MG63 (cell line): ENCODE data around the gene F7. TPM values are rescaled to one million over a fixed set of nuclear protein-coding genes. Genes with fewer than 3 reads are reported as not detected.
"Not testable (repeated sequence)": the region's sequence is repeated elsewhere in the genome, so short reads cannot be mapped to it uniquely, and the experiment has no call there.

Experiments
- DNase-seq: peaks from one replicate; pipeline ENCODE4 v3.0.0-alpha.2; 2020
- H3K27me3 ChIP-seq: fragments of 250-450 bp; sonication (Bioruptor Pico); 2 replicates; pipeline ENCODE4 v1.5.1; 2020; ENCODE audit warnings: mild to moderate bottlenecking, moderate library complexity
- H3K36me3 ChIP-seq: fragments of 250-450 bp; sonication (Bioruptor Pico); 2 replicates; pipeline ENCODE4 v1.5.1; 2020; ENCODE audit warnings: mild to moderate bottlenecking, moderate library complexity
- H3K4me3 ChIP-seq: fragments of 250-450 bp; sonication (Bioruptor Pico); 2 replicates; pipeline ENCODE4 v1.5.1; 2020; ENCODE audit warnings: mild to moderate bottlenecking, moderate library complexity
- H3K9me3 ChIP-seq: fragments of 250-450 bp; sonication (Bioruptor Pico); 2 replicates; pipeline ENCODE4 v1.5.1; 2020; ENCODE audit warnings: mild to moderate bottlenecking, moderate library complexity
- total RNA-seq: library from RNA; depleted of rRNA; stranded (reverse); fragments of >200 nt; shearing (Covaris generic); gene quantifications from 2 replicates; pipeline ENCODE4 v1.2.3, GENCODE V29; 2014; ENCODE audit warnings: low replicate concordance

The F7 gene
- total RNA-seq, 1 experiment from 2014 or later = not detected

GRCh38 chr13:113105921-113106452, 396 bp downstream of the F7 start:
- Histone ChIP-seq H3K36me3 (no peaks in the 10 kb centered on the region), H3K9me3 (no peaks in the 10 kb centered on the region)

GRCh38 chr13:113106711-113107351, 1.2 kb downstream of the F7 start:
- Histone ChIP-seq H3K36me3 (no peaks in the 10 kb centered on the region), H3K9me3 (no peaks in the 10 kb centered on the region), H3K27me3 (peaks cover 18% of the 10 kb centered on the region), H3K4me3 (no peak overlapping the region)
- DNase-seq = no peak

More at GRCh38 chr13:113105921-113106452, 396 bp downstream of the F7 start:
- peaks cover 17% of the 10 kb centered on the region for H3K27me3 ChIP-seq
- no peak for DNase-seq
- no peak overlapping the region for H3K4me3 ChIP-seq

GRCh38 chr13:113108521-113108920, 2.9 kb downstream of the F7 start:
- DNase-seq, H3K4me3 ChIP-seq: not testable (repeated sequence)
- H3K27me3 ChIP-seq = peaks cover 18% of the 10 kb centered on the region

GRCh38 chr13:113109151-113110047, 3.8 kb downstream of the F7 start:
- Histone ChIP-seq H3K4me3 (no peak overlapping the region), H3K9me3 (no peaks in the 10 kb centered on the region), H3K27me3 (peaks cover 18% of the 10 kb centered on the region), H3K36me3 (no peaks in the 10 kb centered on the region)
- DNase-seq = no peak

More at GRCh38 chr13:113108521-113108920, 2.9 kb downstream of the F7 start:
- not testable (repeated sequence) for H3K36me3 ChIP-seq, H3K9me3 ChIP-seq

- Histone ChIP-seq H3K4me3 (no peak overlapping the region), H3K27me3 (peaks cover 18% of the 10 kb centered on the region), H3K36me3 (no peaks in the 10 kb centered on the region), H3K9me3 (no peaks in the 10 kb centered on the region)
- no peak for DNase-seq
Observed at GRCh38 chr13:113110048-113110851, 4.7 kb downstream of the F7 start.

GRCh38 chr13:113110852-113111315, 5.3 kb downstream of the F7 start:
- H3K9me3 ChIP-seq = no peaks in the 10 kb centered on the region
- H3K4me3 ChIP-seq = no peak overlapping the region
- peaks cover 18% of the 10 kb centered on the region for H3K27me3 ChIP-seq
- no peak for DNase-seq
- H3K36me3 ChIP-seq = no peaks in the 10 kb centered on the region

GRCh38 chr13:113111821-113112220, 6.2 kb downstream of the F7 start:
- not testable (repeated sequence) for DNase-seq, H3K36me3 ChIP-seq, H3K9me3 ChIP-seq, H3K4me3 ChIP-seq
- H3K27me3 ChIP-seq = peaks cover 18% of the 10 kb centered on the region

GRCh38 chr13:113112475-113112874, 6.9 kb downstream of the F7 start:
- H3K36me3 ChIP-seq, H3K9me3 ChIP-seq, H3K4me3 ChIP-seq, DNase-seq: not testable (repeated sequence)
- peaks cover 18% of the 10 kb centered on the region for H3K27me3 ChIP-seq

- Histone ChIP-seq H3K36me3 (no peaks in the 10 kb centered on the region), H3K27me3 (peaks cover 18% of the 10 kb centered on the region), H3K4me3 (no peak overlapping the region), H3K9me3 (no peaks in the 10 kb centered on the region)
- DNase-seq = no peak
Observed at GRCh38 chr13:113112893-113113845, 7.6 kb downstream of the F7 start.

GRCh38 chr13:113113846-113114271, 8.3 kb downstream of the F7 start:
- DNase-seq = no peak
- Histone ChIP-seq H3K36me3 (no peaks in the 10 kb centered on the region), H3K9me3 (no peaks in the 10 kb centered on the region), H3K27me3 (peaks cover 18% of the 10 kb centered on the region), H3K4me3 (no peak overlapping the region)

- Histone ChIP-seq H3K4me3 (no peak overlapping the region), H3K9me3 (no peaks in the 10 kb centered on the region), H3K27me3 (peaks cover 13% of the 10 kb centered on the region), H3K36me3 (no peaks in the 10 kb centered on the region)
- DNase-seq = no peak
Observed at GRCh38 chr13:113114511-113115362, 9.1 kb downstream of the F7 start.

- Histone ChIP-seq H3K9me3 (no peaks in the 10 kb centered on the region), H3K4me3 (no peak overlapping the region), H3K27me3 (peaks cover 5% of the 10 kb centered on the region; the same call in 1 of the 2 replicates), H3K36me3 (no peaks in the 10 kb centered on the region)
- DNase-seq = no peak
Observed at GRCh38 chr13:113115363-113116205, 10.0 kb downstream of the F7 start.

GRCh38 chr13:113116206-113116800, 10.7 kb downstream of the F7 start:
- H3K9me3 ChIP-seq = no peaks in the 10 kb centered on the region
- H3K36me3 ChIP-seq = no peaks in the 10 kb centered on the region
- no peak for DNase-seq
- no peak overlapping the region for H3K4me3 ChIP-seq
- H3K27me3 ChIP-seq = no peaks in the 10 kb centered on the region

GRCh38 chr13:113116871-113117271, 11.3 kb downstream of the F7 start:
- Histone ChIP-seq H3K27me3 (no peaks in the 10 kb centered on the region), H3K36me3 (no peaks in the 10 kb centered on the region), H3K9me3 (no peaks in the 10 kb centered on the region), H3K4me3 (no peak overlapping the region)
- DNase-seq = no peak
